ENCODE data around the gene MPIG6B.

The MPIG6B gene

GRCh38 chr6:31729979-31730630 is 6.9 kb downstream of the MPIG6B start:
- TF ChIP-seq EZH2 (IDR thresholded peaks at IDR 0.05; ENCODE audit: borderline replicate concordance, low read depth, low read length, severe bottlenecking) (no peak), CTCF (IDR thresholded peaks at IDR 0.05; ENCODE audit: borderline replicate concordance, extremely low read depth, low read length, poor library complexity, severe bottlenecking) (peak; percentile 9)
- Histone ChIP-seq H4K20me1 (ENCODE audit: insufficient read depth, low read length) (peaks cover 19% of the 10 kb centered on the region), H3K36me3 (ENCODE audit: insufficient read depth, low read length) (peaks cover 54% of the 10 kb centered on the region), H3K4me3 (ENCODE audit: low read depth in 1 of 2, low read length in 2 of 2) (peak overlapping the region; percentile 46 to 70; a peak in 3 of 4 replicates), H2AFZ (ENCODE audit: low read depth, low read length) (peak overlapping the region; percentile 65), H3K4me2 (ENCODE audit: insufficient read depth, low read length) (peak overlapping the region; percentile 92), H3K9ac (ENCODE audit: low read depth, low read length) (peak overlapping the region; percentile 69), H3K27me3 (ENCODE audit: insufficient read depth, low read length, poor library complexity) (no peaks in the 10 kb centered on the region), H3K9me3 (ENCODE audit: insufficient read depth, low read length, severe bottlenecking) (no peaks in the 10 kb centered on the region), H3K79me2 (ENCODE audit: insufficient read depth, low read length) (peaks cover 20% of the 10 kb centered on the region), H3K27ac (ENCODE audit: low read length) (peak overlapping the region; percentile 65), H3K4me1 (ENCODE audit: insufficient read depth, low read length) (peaks cover 35% of the 10 kb centered on the region)
- DNase-seq = peak; percentile 79
- ATAC-seq (ENCODE audit: insufficient read depth, low read depth) = peak; percentile 74

GRCh38 chr6:31730631-31731086 is 7.5 kb downstream of the MPIG6B start:
- Histone ChIP-seq H3K9ac (ENCODE audit: low read depth, low read length) (no peak overlapping the region), H3K79me2 (ENCODE audit: insufficient read depth, low read length) (peaks cover 25% of the 10 kb centered on the region), H2AFZ (ENCODE audit: low read depth, low read length) (no peak overlapping the region), H3K4me3 (ENCODE audit: low read depth in 1 of 2, low read length in 2 of 2) (no peak overlapping the region), H3K4me1 (ENCODE audit: insufficient read depth, low read length) (peaks cover 41% of the 10 kb centered on the region), H3K27ac (ENCODE audit: low read length) (no peak overlapping the region), H3K36me3 (ENCODE audit: insufficient read depth, low read length) (peaks cover 54% of the 10 kb centered on the region), H3K27me3 (ENCODE audit: insufficient read depth, low read length, poor library complexity) (no peaks in the 10 kb centered on the region), H3K4me2 (ENCODE audit: insufficient read depth, low read length) (no peak overlapping the region), H3K9me3 (ENCODE audit: insufficient read depth, low read length, severe bottlenecking) (no peaks in the 10 kb centered on the region), H4K20me1 (ENCODE audit: insufficient read depth, low read length) (peaks cover 19% of the 10 kb centered on the region)
- ATAC-seq (ENCODE audit: insufficient read depth, low read depth) (no peak), DNase-seq (no peak)
- no peak for TF ChIP-seq EZH2 (IDR thresholded peaks at IDR 0.05; ENCODE audit: borderline replicate concordance, low read depth, low read length, severe bottlenecking)
- no peak for TF ChIP-seq CTCF (IDR thresholded peaks at IDR 0.05; ENCODE audit: borderline replicate concordance, extremely low read depth, low read length, poor library complexity, severe bottlenecking)

- Histone ChIP-seq H3K9me3 (ENCODE audit: insufficient read depth, low read length, severe bottlenecking) (no peaks in the 10 kb centered on the region), H3K36me3 (ENCODE audit: insufficient read depth, low read length) (peaks cover 48% of the 10 kb centered on the region), H3K4me1 (ENCODE audit: insufficient read depth, low read length) (peaks cover 50% of the 10 kb centered on the region), H3K79me2 (ENCODE audit: insufficient read depth, low read length) (peaks cover 39% of the 10 kb centered on the region), H3K4me2 (ENCODE audit: insufficient read depth, low read length) (no peak overlapping the region), H3K27ac (ENCODE audit: low read length) (no peak overlapping the region), H3K9ac (ENCODE audit: low read depth, low read length) (no peak overlapping the region), H3K4me3 (ENCODE audit: low read depth in 1 of 2, low read length in 2 of 2) (no peak overlapping the region), H3K27me3 (ENCODE audit: insufficient read depth, low read length, poor library complexity) (no peaks in the 10 kb centered on the region), H2AFZ (ENCODE audit: low read depth, low read length) (no peak overlapping the region), H4K20me1 (ENCODE audit: insufficient read depth, low read length) (peaks cover 19% of the 10 kb centered on the region)
- DNase-seq (no peak), ATAC-seq (ENCODE audit: insufficient read depth, low read depth) (no peak)
- TF ChIP-seq CTCF (IDR thresholded peaks at IDR 0.05; ENCODE audit: borderline replicate concordance, extremely low read depth, low read length, poor library complexity, severe bottlenecking) (no peak), EZH2 (IDR thresholded peaks at IDR 0.05; ENCODE audit: borderline replicate concordance, low read depth, low read length, severe bottlenecking) (no peak)
These were observed 8.9 kb downstream of the MPIG6B start for GRCh38 chr6:31732029-31732428.
